K562 (cell line): ENCODE data around the gene COL24A1. TPM values are rescaled to one million over a fixed set of nuclear protein-coding genes. Genes with fewer than 3 reads are reported as not detected.

Experiments
- ATAC-seq: fragments of 200-7000 bp; cut with Tn5 transposase; 3 replicates; pipeline ENCODE4 v1.9.1; 2020; ENCODE audit warnings: moderate library complexity
- BruUV-seq: library from RNA; stranded (reverse); fragments of 400-500 nt; replicated peaks from 2 replicates; lab custom pipeline; 2021; lab: Mats Ljungman, UMichigan
- CTCF ChIA-PET: fragments of 300-600 bp; formaldehyde crosslinking; extraction: SDS; loops from one replicate; lab custom pipeline; 2021; ENCODE audit warnings: low intra/inter-chr PET ratio; lab: Yijun Ruan, JAX
- POLR2A ChIA-PET: fragments of 300-600, 350-650 bp; sonication (Branson Sonifier 250); formaldehyde crosslinking; extraction: SDS; loops from one replicate; lab custom pipeline; 2021; ENCODE audit warnings: antibody characterized with exemption, inconsistent platforms; lab: Yijun Ruan, JAX
- DNase-seq, 4 experiments: peaks; one replicate each; pipeline versions ENCODE4 v3.0.0 to v3.0.0-alpha.2; 2011 to 2018; ENCODE audit warnings: low spot score in 3 of 4, mixed read lengths in 3 of 4; ENCODE audit errors: extremely low read depth in 1 of 4
- FAIRE-seq: peaks from 2 replicates; lab custom pipeline; 2011; peaks lifted over from hg19 to GRCh38; lab: Jason Lieb, UNC
- H2AFZ ChIP-seq: 2 replicates; pipeline ENCODE4 v1.6.0; 2011; ENCODE audit warnings: low read depth, low read length, control low read depth, inconsistent platforms
- H3K27ac ChIP-seq: fragments of 200-600 bp; 3 replicates; pipeline ENCODE4 v1.8.0; 2011; ENCODE audit warnings: low read depth, mild to moderate bottlenecking, control low read depth, inconsistent platforms, low read length, moderate library complexity, mixed read lengths; ENCODE audit errors: extremely low read depth
- H3K27me3 ChIP-seq, 2 experiments: fragments of 300-600 bp in 1 of 2; 2 replicates in 1 of 2; 3 replicates in 1 of 2; pipeline versions ENCODE4 v1.6.0 to v1.8.0; 2011; ENCODE audit warnings: inconsistent platforms in 2 of 2, low read length in 2 of 2, mild to moderate bottlenecking in 1 of 2, mixed read lengths in 1 of 2, moderate library complexity in 1 of 2; ENCODE audit not compliant: control insufficient read depth in 2 of 2, insufficient read depth in 2 of 2
- H3K36me3 ChIP-seq: fragments of 300-600 bp; 3 replicates; pipeline ENCODE4 v1.8.0; 2011; ENCODE audit warnings: mild to moderate bottlenecking, low read length, inconsistent platforms; ENCODE audit not compliant: control insufficient read depth, insufficient read depth
- H3K4me1 ChIP-seq, 2 experiments: fragments of 200-600 bp in 1 of 2; replicated peaks in 1 of 2; 2 replicates in 1 of 2; 3 replicates in 1 of 2; pipeline versions ENCODE4 v1.5.1 to v1.8.0; 2011; ENCODE audit warnings: inconsistent platforms in 2 of 2, low read length in 2 of 2, mild to moderate bottlenecking in 1 of 2, mixed read lengths in 1 of 2, moderate library complexity in 1 of 2; ENCODE audit not compliant: control insufficient read depth in 2 of 2, insufficient read depth in 2 of 2
- H3K4me2 ChIP-seq: 2 replicates; pipeline ENCODE4 v1.6.1; 2011; ENCODE audit warnings: low read length, control low read depth, inconsistent platforms, mixed read lengths; ENCODE audit not compliant: insufficient read depth
- H3K4me3 ChIP-seq: fragments of 200-600 bp; sonication (generic), shearing (Covaris generic); 2 replicates; pipeline ENCODE4 v1.5.1; 2016; ENCODE audit warnings: control low read depth, inconsistent platforms
- H3K79me2 ChIP-seq: fragments of 200-600 bp; 3 replicates; pipeline ENCODE4 v1.8.0; 2011; ENCODE audit warnings: low read length, inconsistent platforms; ENCODE audit not compliant: control insufficient read depth, insufficient read depth
- H3K9ac ChIP-seq, 2 experiments: 2 replicates each; pipeline versions ENCODE4 v1.6.0 to v1.6.1; 2011; ENCODE audit warnings: low read depth in 2 of 2, low read length in 2 of 2, control low read depth in 1 of 2, inconsistent platforms in 1 of 2, mild to moderate bottlenecking in 1 of 2, mixed read lengths in 1 of 2; ENCODE audit not compliant: insufficient read depth in 1 of 2
- H3K9me1 ChIP-seq: one replicate; pipeline ENCODE4 v1.6.0; 2011; ENCODE audit warnings: inconsistent platforms, mild to moderate bottlenecking, low read length, moderate library complexity; ENCODE audit not compliant: control insufficient read depth, insufficient read depth
- H3K9me3 ChIP-seq: replicated peaks from 2 replicates; pipeline ENCODE4 v1.5.1; 2011; ENCODE audit warnings: low read depth, low read length, inconsistent platforms; ENCODE audit not compliant: control insufficient read depth, insufficient read depth
- H4K20me1 ChIP-seq: replicated peaks from 2 replicates; pipeline ENCODE4 v1.6.1; 2011; ENCODE audit warnings: low read length, inconsistent platforms, mixed read lengths; ENCODE audit not compliant: control insufficient read depth, insufficient read depth
- FOXK2 ChIP-seq, 2 experiments: fragments of 450-650 bp; IDR thresholded peaks in 1 of 2; conservative IDR thresholded peaks in 1 of 2; 2 replicates each; pipeline ENCODE4 v1.6.1; 2016; ENCODE audit warnings: low read depth in 2 of 2, mild to moderate bottlenecking in 1 of 2
- KDM5B ChIP-seq: fragments of 200-600 bp; sonication (generic); IDR thresholded peaks from 2 replicates; pipeline ENCODE4 v1.6.1; 2012; ENCODE audit warnings: low read depth, mild to moderate bottlenecking, moderate library complexity, low read length, control low read depth, inconsistent platforms; ENCODE audit not compliant: insufficient replicate concordance
- KLF10 ChIP-seq: fragments of 250-450 bp; sonication (Bioruptor Pico); IDR thresholded peaks from 2 replicates; pipeline ENCODE4 v1.6.1; 2021; ENCODE audit warnings: matching md5 sums
- PML ChIP-seq: IDR thresholded peaks from 2 replicates; pipeline ENCODE4 v1.6.1; 2012; ENCODE audit warnings: low read length, inconsistent platforms
- RNF2 ChIP-seq: sonication (generic); IDR thresholded peaks from 2 replicates; pipeline ENCODE4 v1.6.1; 2016
- SIX5 ChIP-seq, 2 experiments: IDR thresholded peaks; 2 replicates each; pipeline ENCODE4 v1.6.1; 2011; ENCODE audit warnings: low read length in 2 of 2, borderline replicate concordance in 1 of 2, low read depth in 1 of 2, mild to moderate bottlenecking in 1 of 2, moderate library complexity in 1 of 2; ENCODE audit not compliant: insufficient read depth in 1 of 2
- SMAD1 ChIP-seq: fragments of 150-350 bp; IDR thresholded peaks from 2 replicates; pipeline ENCODE4 v1.6.1; 2014; ENCODE audit warnings: low read length, low read depth; ENCODE audit not compliant: partially characterized antibody
- TEAD4 ChIP-seq, 2 experiments: sonication (generic) in 1 of 2; formaldehyde crosslinking in 1 of 2; IDR thresholded peaks; 2 replicates each; pipeline versions ENCODE4 v1.6.1 to v1.8.0; 2012 to 2022; ENCODE audit warnings: borderline replicate concordance in 1 of 2, inconsistent platforms in 1 of 2, low read length in 1 of 2, mild to moderate bottlenecking in 1 of 2, missing genetic modification reagents in 1 of 2
- YY1 ChIP-seq, 3 experiments: IDR thresholded peaks; 2 replicates each; pipeline ENCODE4 v1.6.1; 2011; ENCODE audit warnings: low read length in 2 of 3, mild to moderate bottlenecking in 2 of 3, moderate library complexity in 2 of 3, borderline replicate concordance in 1 of 3, control low read depth in 1 of 3, low read depth in 1 of 3; ENCODE audit not compliant: insufficient read depth in 3 of 3, insufficient replicate concordance in 2 of 3, control insufficient read depth in 1 of 3, insufficient read length in 1 of 3; ENCODE audit errors: extremely low read depth in 1 of 3
- ZNF175 ChIP-seq: fragments of 200-800 bp; sonication (Bioruptor generic); IDR thresholded peaks from 2 replicates; pipeline ENCODE4 v1.6.1; 2016; ENCODE audit warnings: low read depth, mild to moderate bottlenecking, missing genetic modification characterization, missing compliant biosample characterization
- ZNF696 ChIP-seq: fragments of 250-450 bp; sonication (Bioruptor Pico); conservative IDR thresholded peaks from 2 replicates; pipeline ENCODE4 v1.4.0; 2020; ENCODE audit warnings: mild to moderate bottlenecking, moderate library complexity
- WGBS: fragments of 100-300 bp; shearing (Covaris generic); methylation state at CpG from one replicate; pipeline ENCODE4 v1.1.6; 2016; ENCODE audit warnings: low coverage, mixed read lengths; ENCODE audit not compliant: insufficient coverage; ENCODE audit errors: missing lambda C conversion rate; 5-methylcytosine and 5-hydroxymethylcytosine counted together
- in situ Hi-C: fragments of 300-500 bp; cut with MboI; formaldehyde crosslinking; loops from 4 replicates; pipeline ENCODE4 v1.15.0; 2018; ENCODE audit warnings: inconsistent platforms, mixed read lengths
- intact Hi-C: fragments of 100-400 bp; cut with micrococcal nuclease; formaldehyde crosslinking; loops from 2 replicates; pipeline ENCODE4 v1.14.2; 2022
- polyA plus RNA-seq, 8 experiments: library from polyadenylated mRNA; depleted of rRNA in 4 of 8; stranded (reverse) in 5 of 8; unstranded in 3 of 8; fragments of >200 nt; fragmentation: Nextera tagmentation in 2 of 8; fragmentation: Illumina TruSeq in 1 of 8; extraction: Ambion mirVana in 2 of 8; extraction: Trizol in 1 of 8; gene quantifications; 2 replicates each; pipeline versions ENCODE4 v1.2.1 to v1.2.3, GENCODE V29; 2011 to 2014; ENCODE audit warnings: inconsistent platforms in 1 of 8, missing spikeins in 1 of 8
- total RNA-seq, 7 experiments: library from RNA; depleted of rRNA in 6 of 7; stranded (reverse); fragments of >200 nt in 6 of 7; fragmentation: Illumina TruSeq in 2 of 7; extraction: Trizol in 2 of 7; gene quantifications; 2 replicates each; pipeline versions ENCODE4 v1.2.1 to v1.2.3, GENCODE V29; 2011 to 2021; ENCODE audit warnings: low replicate concordance in 1 of 7
- TF ChIP-seq, protein P1 (sequence below): fragments of 250-450 bp; sonication (Bioruptor Pico); IDR thresholded peaks from 2 replicates; pipeline ENCODE4 v1.4.0; 2020; ENCODE audit warnings: mild to moderate bottlenecking, moderate library complexity

Gene COL24A1
- total and polyA plus RNA-seq, 9 of the 15 experiments (the other 6 are each of a cell fraction or from before 2014, with no cell fraction given), result 0.01 to 0.06 (median 0.03) TPM; not detected in 2

DNA sequence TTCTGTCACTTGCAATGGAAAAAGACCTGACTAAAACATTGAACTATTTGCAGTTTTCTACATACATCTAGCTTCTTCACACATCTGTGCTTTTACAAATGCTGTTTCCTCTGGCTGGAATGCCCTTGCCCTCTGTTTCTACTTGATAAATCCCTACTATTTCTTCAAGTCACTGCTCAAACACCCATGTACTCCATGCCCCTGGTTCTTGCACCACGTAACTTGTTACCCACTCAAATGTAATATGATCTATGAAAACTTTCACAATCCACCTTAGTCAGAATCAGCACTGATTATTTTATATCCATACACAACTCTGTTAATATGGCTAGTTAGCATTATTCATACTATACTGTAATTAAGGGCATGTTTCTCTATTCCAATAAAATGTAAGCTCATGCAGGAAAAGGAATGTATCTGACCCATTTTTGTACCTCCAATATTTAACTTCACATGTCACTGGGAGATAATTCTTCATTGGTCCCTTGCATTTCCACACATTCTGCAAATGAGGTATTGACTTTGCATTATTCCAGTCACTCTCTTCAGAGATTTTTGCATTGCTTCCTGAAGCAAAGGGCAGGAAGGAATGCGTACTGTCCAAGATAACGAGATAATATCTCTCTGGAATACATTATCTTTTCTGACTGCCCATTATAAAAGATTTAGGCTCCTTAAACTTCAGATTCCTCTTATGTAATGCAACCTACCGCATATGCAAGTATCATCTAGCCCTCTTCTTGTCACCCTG is 158.3 kb downstream of the COL24A1 start:
- no peak for DNase-seq
- no TSS peak for BruUV-seq
- Histone ChIP-seq H3K4me2 (no peak overlapping the region), H3K9me3 (no peaks in the 10 kb centered on the region), H3K9ac (no peak overlapping the region), H2AFZ (no peak overlapping the region), H3K4me1 (no peaks in the 10 kb centered on the region), H3K36me3 (no peaks in the 10 kb centered on the region)
- in situ Hi-C loops, result no loop called here
- CTCF ChIA-PET, result no interaction called here
- no peak for TF ChIP-seq ZNF175 (CRISPR knock-in tag)
- TF ChIP-seq SMAD1, result no peak
- TF ChIP-seq, protein P1, sequence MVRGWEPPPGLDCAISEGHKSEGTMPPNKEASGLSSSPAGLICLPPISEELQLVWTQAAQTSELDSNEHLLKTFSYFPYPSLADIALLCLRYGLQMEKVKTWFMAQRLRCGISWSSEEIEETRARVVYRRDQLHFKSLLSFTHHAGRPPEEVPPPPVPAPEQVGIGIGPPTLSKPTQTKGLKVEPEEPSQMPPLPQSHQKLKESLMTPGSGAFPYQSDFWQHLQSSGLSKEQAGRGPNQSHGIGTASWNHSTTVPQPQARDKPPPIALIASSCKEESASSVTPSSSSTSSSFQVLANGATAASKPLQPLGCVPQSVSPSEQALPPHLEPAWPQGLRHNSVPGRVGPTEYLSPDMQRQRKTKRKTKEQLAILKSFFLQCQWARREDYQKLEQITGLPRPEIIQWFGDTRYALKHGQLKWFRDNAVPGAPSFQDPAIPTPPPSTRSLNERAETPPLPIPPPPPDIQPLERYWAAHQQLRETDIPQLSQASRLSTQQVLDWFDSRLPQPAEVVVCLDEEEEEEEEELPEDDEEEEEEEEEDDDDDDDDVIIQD, result no peak
- no peak for TF ChIP-seq SIX5 (IDR thresholded peaks at IDR 0.05; ENCODE audit: borderline replicate concordance in 1 of 2, insufficient read depth in 1 of 2, low read depth in 1 of 2, low read length in 2 of 2)
- TF ChIP-seq ZNF696 (CRISPR knock-in tag), result no peak
- no peak for TF ChIP-seq FOXK2 (conservative IDR thresholded peaks at IDR 0.05 in 1 of 2, IDR thresholded peaks at IDR 0.05 in 1 of 2; ENCODE audit: low read depth in 2 of 2)
- TF ChIP-seq RNF2, result no peak
- TF ChIP-seq KLF10 (CRISPR knock-in tag), result no peak
- TF ChIP-seq YY1 (IDR thresholded peaks at IDR 0.05; ENCODE audit: borderline replicate concordance in 1 of 3, control insufficient read depth in 1 of 3, extremely low read depth in 1 of 3, insufficient read depth in 3 of 3, insufficient read length in 1 of 3, insufficient replicate concordance in 2 of 3, low read depth in 1 of 3, low read length in 2 of 3), result no peak
- no peak for TF ChIP-seq KDM5B
- no peak for TF ChIP-seq TEAD4 (IDR thresholded peaks at IDR 0.05; ENCODE audit: low read length)
- TF ChIP-seq TEAD4 (CRISPR knock-in tag; IDR thresholded peaks at IDR 0.05; ENCODE audit: borderline replicate concordance), result no peak
- no peak for TF ChIP-seq PML
- TF ChIP-seq, all 486 proteins: peak for 0
- Histone ChIP-seq H3K27ac (no peak overlapping the region), H3K79me2 (no peaks in the 10 kb centered on the region), H3K9me1 (no peaks in the 10 kb centered on the region), H3K27me3 (no peaks in the 10 kb centered on the region), H4K20me1 (no peaks in the 10 kb centered on the region), H3K4me3 (no peak overlapping the region)
- POLR2A ChIA-PET, result no interaction called here
- intact Hi-C loops, result no loop called here
- no peak for FAIRE-seq
- no peak for ATAC-seq
- 0% methylated on average over 4 of the region's 4 CpGs for WGBS
